ENCODE results near the gene RADIL.

Gene RADIL

GRCh38 chr7:4775250-4775847 is 108.2 kb downstream of the RADIL start, which contains the start of gene AP5Z1:
Gene AP5Z1, plus strand, starts transcription at chr7:4775623. Its CDS starts 93 bp downstream, at chr7:4775716.
- DNase-seq (ENCODE audit: low read depth, low spot score) = peak; percentile 83

GRCh38 chr7:4774658-4775249 is 108.8 kb downstream of the RADIL start:
- peak; percentile 29 for DNase-seq (ENCODE audit: low read depth, low spot score)

- no peak for DNase-seq (ENCODE audit: low read depth, low spot score)
Observed at GRCh38 chr7:4774007-4774406, 109.5 kb downstream of the RADIL start.

GRCh38 chr7:4772306-4772705 is 111.2 kb downstream of the RADIL start:
- no peak for DNase-seq (ENCODE audit: low read depth, low spot score)

- DNase-seq (ENCODE audit: low read depth, low spot score) = no peak
Observed at GRCh38 chr7:4771737-4772136, 111.8 kb downstream of the RADIL start.

GRCh38 chr7:4770886-4771285 is 112.6 kb downstream of the RADIL start:
- no peak for DNase-seq (ENCODE audit: low read depth, low spot score)

GRCh38 chr7:4769761-4770160 is 113.8 kb downstream of the RADIL start:
- no peak for DNase-seq (ENCODE audit: low read depth, low spot score)

GRCh38 chr7:4768597-4769569 is 114.6 kb downstream of the RADIL start:
- no peak for DNase-seq (ENCODE audit: low read depth, low spot score)

- no peak for DNase-seq (ENCODE audit: low read depth, low spot score)
Observed at GRCh38 chr7:4766666-4767519, 116.6 kb downstream of the RADIL start.

GRCh38 chr7:4765776-4766490 is 117.6 kb downstream of the RADIL start:
- DNase-seq (ENCODE audit: low read depth, low spot score) = no peak

GRCh38 chr7:4764402-4765007 is 119.0 kb downstream of the RADIL start:
- DNase-seq (ENCODE audit: low read depth, low spot score) = no peak

- DNase-seq (ENCODE audit: low read depth, low spot score) = no peak
Observed at GRCh38 chr7:4763794-4764185, 119.7 kb downstream of the RADIL start.

GRCh38 chr7:4763091-4763793 is 120.3 kb downstream of the RADIL start:
- no peak for DNase-seq (ENCODE audit: low read depth, low spot score)

- DNase-seq (ENCODE audit: low read depth, low spot score) = no peak
Observed at GRCh38 chr7:4762121-4763055, 121.1 kb downstream of the RADIL start.

GRCh38 chr7:4760952-4761351 is 122.6 kb downstream of the RADIL start:
- DNase-seq (ENCODE audit: low read depth, low spot score) = no peak

GRCh38 chr7:4759211-4759610 is 124.3 kb downstream of the RADIL start:
- no peak for DNase-seq (ENCODE audit: low read depth, low spot score)

GRCh38 chr7:4758791-4759190 is 124.7 kb downstream of the RADIL start:
- no peak for DNase-seq (ENCODE audit: low read depth, low spot score)

- DNase-seq (ENCODE audit: low read depth, low spot score) = no peak
Observed at GRCh38 chr7:4758111-4758510, 125.4 kb downstream of the RADIL start.

- no peak for DNase-seq (ENCODE audit: low read depth, low spot score)
Observed at GRCh38 chr7:4755045-4755444, 128.5 kb downstream of the RADIL start.
